ENCODE results near the gene MB. TPM values are rescaled to one million over a fixed set of nuclear protein-coding genes. Genes with fewer than 3 reads are reported as not detected.

MB gene
- total RNA-seq, 1 donor from 2014 or later = not detected

GRCh38 chr22:35570686-35571194 is 46.4 kb downstream of the MB start:
- Mint-ChIP-seq H3K9me3 (no peaks in the 10 kb centered on the region), H3K27me3 (ENCODE audit: insufficient read depth, low read depth) (peaks cover 25% of the 10 kb centered on the region), H3K4me1 (peaks cover 40% of the 10 kb centered on the region), H3K27ac (peak overlapping the region; percentile 12), H3K4me3 (no peak overlapping the region), H3K36me3 (no peaks in the 10 kb centered on the region)
- no peaks in the 10 kb centered on the region for H4K20me1 ChIP-seq (ENCODE audit: low read depth)
- H3K79me2 ChIP-seq (ENCODE audit: low read depth) = no peaks in the 10 kb centered on the region
- no peak overlapping the region for H3K27ac ChIP-seq
- H3F3A ChIP-seq (ENCODE audit: low read depth) = no peaks in the 10 kb centered on the region
- H3K27me3 ChIP-seq = no peaks in the 10 kb centered on the region
- H3K4me2 ChIP-seq = no peak overlapping the region
- TF ChIP-seq EZH2phosphoT487 (IDR thresholded peaks at IDR 0.05) = no peak
- TF ChIP-seq CTCF (IDR thresholded peaks at IDR 0.05) = no peak
- no peak for TF ChIP-seq EZH2 (IDR thresholded peaks at IDR 0.05)
- no peak overlapping the region for H2AFZ ChIP-seq (replicated peaks)
- DNase-seq (ENCODE audit: low spot score) = no peak
- peaks cover 20% of the 10 kb centered on the region for H3K4me1 ChIP-seq
- H3K36me3 ChIP-seq = no peaks in the 10 kb centered on the region
- H3K9ac ChIP-seq = no peak overlapping the region
- H3K4me3 ChIP-seq = no peak overlapping the region
- no peaks in the 10 kb centered on the region for H3K9me3 ChIP-seq (ENCODE audit: low read depth)

GRCh38 chr22:35569916-35570315 is 47.2 kb downstream of the MB start:
- Histone ChIP-seq H3K4me1 (peaks cover 20% of the 10 kb centered on the region), H3K4me2 (no peak overlapping the region), H4K20me1 (ENCODE audit: low read depth) (no peaks in the 10 kb centered on the region), H3K9ac (no peak overlapping the region), H2AFZ (replicated peaks) (no peak overlapping the region), H3K27ac (no peak overlapping the region), H3K79me2 (ENCODE audit: low read depth) (no peaks in the 10 kb centered on the region), H3K9me3 (ENCODE audit: low read depth) (no peaks in the 10 kb centered on the region), H3F3A (ENCODE audit: low read depth) (no peaks in the 10 kb centered on the region), H3K27me3 (no peaks in the 10 kb centered on the region), H3K36me3 (no peaks in the 10 kb centered on the region), H3K4me3 (no peak overlapping the region)
- TF ChIP-seq EZH2phosphoT487 (IDR thresholded peaks at IDR 0.05) (no peak), CTCF (IDR thresholded peaks at IDR 0.05) (no peak), EZH2 (IDR thresholded peaks at IDR 0.05) (no peak)
- no peak overlapping the region for H3K4me3 Mint-ChIP-seq
- H3K36me3 Mint-ChIP-seq = no peaks in the 10 kb centered on the region
- peaks cover 27% of the 10 kb centered on the region for H3K27me3 Mint-ChIP-seq (ENCODE audit: insufficient read depth, low read depth)
- no peaks in the 10 kb centered on the region for H3K9me3 Mint-ChIP-seq
- no peak overlapping the region for H3K27ac Mint-ChIP-seq
- H3K4me1 Mint-ChIP-seq = peaks cover 42% of the 10 kb centered on the region
- DNase-seq (ENCODE audit: low spot score) = no peak

GRCh38 chr22:35568751-35569739 is 48.1 kb downstream of the MB start:
- Histone ChIP-seq H4K20me1 (ENCODE audit: low read depth) (no peaks in the 10 kb centered on the region), H3K4me1 (peaks cover 20% of the 10 kb centered on the region), H2AFZ (replicated peaks) (no peak overlapping the region), H3F3A (ENCODE audit: low read depth) (no peaks in the 10 kb centered on the region), H3K4me2 (no peak overlapping the region), H3K79me2 (ENCODE audit: low read depth) (no peaks in the 10 kb centered on the region), H3K27me3 (no peaks in the 10 kb centered on the region), H3K9ac (no peak overlapping the region), H3K36me3 (no peaks in the 10 kb centered on the region), H3K4me3 (no peak overlapping the region), H3K27ac (no peak overlapping the region), H3K9me3 (ENCODE audit: low read depth) (no peaks in the 10 kb centered on the region)
- no peak for TF ChIP-seq CTCF (IDR thresholded peaks at IDR 0.05)
- H3K27me3 Mint-ChIP-seq (ENCODE audit: insufficient read depth, low read depth) = peaks cover 31% of the 10 kb centered on the region
- H3K36me3 Mint-ChIP-seq = no peaks in the 10 kb centered on the region
- H3K4me1 Mint-ChIP-seq = peaks cover 38% of the 10 kb centered on the region
- no peaks in the 10 kb centered on the region for H3K9me3 Mint-ChIP-seq
- peak overlapping the region; percentile 18 for H3K4me3 Mint-ChIP-seq
- peak overlapping the region; percentile 11 for H3K27ac Mint-ChIP-seq
- no peak for DNase-seq (ENCODE audit: low spot score)
